BLaER1 treated with 17β-estradiol and CSF1 and Interleukin-3, amounts not matched to agents 10 nM and 100 nM (cell line): ENCODE results near the gene PDGFA.

Experiments used
- H3K27ac ChIP-seq, 11 experiments: shearing (Covaris generic); formaldehyde crosslinking; 2 replicates each; pipeline ENCODE4 v1.8.1; 2022
- H3K27me3 ChIP-seq, 11 experiments: shearing (Covaris generic); formaldehyde crosslinking; 2 replicates each; pipeline ENCODE4 v1.8.1; 2022
- H3K36me3 ChIP-seq, 11 experiments: shearing (Covaris generic); formaldehyde crosslinking; 2 replicates each; pipeline ENCODE4 v1.8.1; 2022
- H3K4me1 ChIP-seq, 10 experiments: shearing (Covaris generic); formaldehyde crosslinking; 2 replicates each; pipeline ENCODE4 v1.8.1; 2022
- H3K4me2 ChIP-seq, 11 experiments: shearing (Covaris generic); formaldehyde crosslinking; 2 replicates each; pipeline ENCODE4 v1.8.1; 2022
- H3K4me3 ChIP-seq, 10 experiments: shearing (Covaris generic); formaldehyde crosslinking; 2 replicates each; pipeline ENCODE4 v1.8.1; 2022
- H3K9ac ChIP-seq, 11 experiments: shearing (Covaris generic); formaldehyde crosslinking; 2 replicates each; pipeline ENCODE4 v1.8.1; 2022
- H3K9me3 ChIP-seq, 11 experiments: shearing (Covaris generic); formaldehyde crosslinking; replicated peaks in 1 of 11; 2 replicates each; pipeline ENCODE4 v1.8.1; 2022
- H4K20me1 ChIP-seq, 11 experiments: shearing (Covaris generic); formaldehyde crosslinking; 2 replicates each; pipeline ENCODE4 v1.8.1; 2022
- Cebpa-rat ChIP-seq, 11 experiments: shearing (Covaris generic); IDR thresholded peaks; 2 replicates each; pipeline ENCODE4 v1.8.1; 2022

Gene PDGFA

GRCh38 chr7:541661-542060 lies 22.0 kb upstream of the PDGFA start:
- H3K27me3 ChIP-seq: peaks cover 0 to 34% (median 10%) of the 10 kb centered on the region in 11 experiments; a peak in 15 of 22 replicates
- peak overlapping the region in 7 of 11 experiments; percentile 39 to 71 (median 49); a peak in 11 of 22 replicates for H3K27ac ChIP-seq
- no peak overlapping the region for H3K4me3 ChIP-seq
- TF ChIP-seq Cebpa-rat (IDR thresholded peaks at IDR 0.05): no peak
- peaks cover 35 to 66% (median 58%) of the 10 kb centered on the region in 10 experiments for H3K4me1 ChIP-seq
- peak overlapping the region in 2 of 11 experiments; percentile 22 to 41; a peak in 2 of 22 replicates for H3K9ac ChIP-seq
- H3K36me3 ChIP-seq: no peaks in the 10 kb centered on the region
- peak overlapping the region in 10 of 11 experiments; percentile 67 to 91 (median 77); a peak in 18 of 22 replicates for H3K4me2 ChIP-seq
- H4K20me1 ChIP-seq: peaks cover 0 to 12% (median 0%) of the 10 kb centered on the region in 11 experiments; a peak in 4 of 22 replicates
- H3K9me3 ChIP-seq: peaks cover 0 to 24% (median 11%) of the 10 kb centered on the region in 11 experiments; a peak in 11 of 22 replicates

- TF ChIP-seq Cebpa-rat (IDR thresholded peaks at IDR 0.05): no peak
- peaks cover 0 to 36% (median 10%) of the 10 kb centered on the region in 11 experiments; a peak in 15 of 22 replicates for H3K27me3 ChIP-seq
- H3K27ac ChIP-seq: peak overlapping the region in 8 of 11 experiments; percentile 48 to 84 (median 68); a peak in 15 of 22 replicates
- peaks cover 0 to 24% (median 11%) of the 10 kb centered on the region in 11 experiments; a peak in 11 of 22 replicates for H3K9me3 ChIP-seq
- H3K4me2 ChIP-seq: peak overlapping the region in 9 of 11 experiments; percentile 65 to 97 (median 84); a peak in 18 of 22 replicates
- no peaks in the 10 kb centered on the region for H3K36me3 ChIP-seq
- H3K9ac ChIP-seq: peak overlapping the region in 8 of 11 experiments; percentile 6 to 64 (median 47); a peak in 11 of 22 replicates
- no peak overlapping the region for H3K4me3 ChIP-seq
- peaks cover 0 to 12% (median 0%) of the 10 kb centered on the region in 11 experiments; a peak in 4 of 22 replicates for H4K20me1 ChIP-seq
- H3K4me1 ChIP-seq: peaks cover 35 to 73% (median 65%) of the 10 kb centered on the region in 10 experiments
These were observed 21.4 kb upstream of the PDGFA start for GRCh38 chr7:540997-541396.

GRCh38 chr7:540579-540978 lies 20.9 kb upstream of the PDGFA start:
- H3K4me1 ChIP-seq: peaks cover 35 to 75% (median 67%) of the 10 kb centered on the region in 10 experiments
- H3K4me2 ChIP-seq: peak overlapping the region in 10 of 11 experiments; percentile 48 to 97 (median 84); a peak in 18 of 22 replicates
- peak overlapping the region in 8 of 11 experiments; percentile 6 to 64 (median 49); a peak in 12 of 22 replicates for H3K9ac ChIP-seq
- H3K27ac ChIP-seq: peak overlapping the region in 8 of 11 experiments; percentile 48 to 84 (median 68); a peak in 16 of 22 replicates
- no peak for TF ChIP-seq Cebpa-rat (IDR thresholded peaks at IDR 0.05)
- H3K9me3 ChIP-seq: peaks cover 0 to 21% (median 9%) of the 10 kb centered on the region in 11 experiments; a peak in 11 of 22 replicates
- H4K20me1 ChIP-seq: peaks cover 0 to 12% (median 0%) of the 10 kb centered on the region in 11 experiments; a peak in 4 of 22 replicates
- H3K27me3 ChIP-seq: peaks cover 0 to 37% (median 10%) of the 10 kb centered on the region in 11 experiments; a peak in 15 of 22 replicates
- no peaks in the 10 kb centered on the region for H3K36me3 ChIP-seq
- no peak overlapping the region for H3K4me3 ChIP-seq

- TF ChIP-seq Cebpa-rat (IDR thresholded peaks at IDR 0.05): no peak
- peak overlapping the region in 9 of 11 experiments; percentile 4 to 84 (median 64); a peak in 16 of 22 replicates for H3K27ac ChIP-seq
- H3K9ac ChIP-seq: peak overlapping the region in 8 of 11 experiments; percentile 36 to 64 (median 49); a peak in 10 of 22 replicates
- no peak overlapping the region for H3K4me3 ChIP-seq
- H3K9me3 ChIP-seq: peaks cover 0 to 16% (median 5%) of the 10 kb centered on the region in 11 experiments; a peak in 9 of 22 replicates
- H3K4me1 ChIP-seq: peaks cover 35 to 75% (median 67%) of the 10 kb centered on the region in 10 experiments
- H4K20me1 ChIP-seq: peaks cover 0 to 12% (median 0%) of the 10 kb centered on the region in 11 experiments; a peak in 4 of 22 replicates
- peak overlapping the region in 10 of 11 experiments; percentile 48 to 97 (median 84); a peak in 20 of 22 replicates for H3K4me2 ChIP-seq
- H3K27me3 ChIP-seq: peaks cover 0 to 37% (median 10%) of the 10 kb centered on the region in 11 experiments; a peak in 15 of 22 replicates
- no peaks in the 10 kb centered on the region for H3K36me3 ChIP-seq
These were observed 20.2 kb upstream of the PDGFA start for GRCh38 chr7:539731-540411.

GRCh38 chr7:538764-539685 lies 19.4 kb upstream of the PDGFA start:
- peaks cover 0 to 37% (median 10%) of the 10 kb centered on the region in 11 experiments; a peak in 15 of 22 replicates for H3K27me3 ChIP-seq
- H4K20me1 ChIP-seq: peaks cover 0 to 12% (median 0%) of the 10 kb centered on the region in 11 experiments; a peak in 4 of 22 replicates
- H3K4me1 ChIP-seq: peaks cover 35 to 75% (median 67%) of the 10 kb centered on the region in 10 experiments
- H3K4me3 ChIP-seq: no peak overlapping the region; a peak in 1 of 20 replicates
- TF ChIP-seq Cebpa-rat (IDR thresholded peaks at IDR 0.05): no peak
- peak overlapping the region in 8 of 11 experiments; percentile 6 to 60 (median 27); a peak in 13 of 22 replicates for H3K27ac ChIP-seq
- H3K9ac ChIP-seq: peak overlapping the region in 10 of 11 experiments; percentile 20 to 65 (median 52); a peak in 17 of 22 replicates
- no peaks in the 10 kb centered on the region for H3K36me3 ChIP-seq
- H3K4me2 ChIP-seq: peak overlapping the region; percentile 61 to 97 (median 84)
- H3K9me3 ChIP-seq: peaks cover 0 to 16% (median 4%) of the 10 kb centered on the region in 11 experiments; a peak in 9 of 22 replicates

- TF ChIP-seq Cebpa-rat (IDR thresholded peaks at IDR 0.05): no peak
- H3K4me3 ChIP-seq: 0 out of 20 replicates have a peak overlapping the region, but pooled peaks of 1 of the 10 experiments have one; percentile 11
- peaks cover 0 to 16% (median 4%) of the 10 kb centered on the region in 11 experiments; a peak in 9 of 22 replicates for H3K9me3 ChIP-seq
- H3K9ac ChIP-seq: peak overlapping the region; percentile 6 to 65 (median 51); a peak in 12 of 22 replicates
- H4K20me1 ChIP-seq: peaks cover 0 to 9% (median 0%) of the 10 kb centered on the region in 11 experiments; a peak in 5 of 22 replicates
- H3K27me3 ChIP-seq: peaks cover 0 to 37% (median 10%) of the 10 kb centered on the region in 11 experiments; a peak in 15 of 22 replicates
- peaks cover 30 to 68% (median 61%) of the 10 kb centered on the region in 10 experiments for H3K4me1 ChIP-seq
- peak overlapping the region in 5 of 11 experiments; percentile 5 to 60 (median 58); a peak in 10 of 22 replicates for H3K27ac ChIP-seq
- no peaks in the 10 kb centered on the region for H3K36me3 ChIP-seq
- H3K4me2 ChIP-seq: peak overlapping the region; percentile 61 to 97 (median 84); a peak in 21 of 22 replicates
These were observed 18.4 kb upstream of the PDGFA start for GRCh38 chr7:537911-538634.

GRCh38 chr7:536231-536630 lies 16.6 kb upstream of the PDGFA start:
- 0 out of 22 replicates have a peak overlapping the region, but pooled peaks of 1 of the 11 experiments have one; percentile 29 for H3K9ac ChIP-seq
- no peaks in the 10 kb centered on the region for H3K36me3 ChIP-seq
- H3K4me2 ChIP-seq: peak overlapping the region in 9 of 11 experiments; percentile 18 to 69 (median 49); a peak in 16 of 22 replicates
- H4K20me1 ChIP-seq: peaks cover 0 to 14% (median 0%) of the 10 kb centered on the region in 11 experiments; a peak in 5 of 22 replicates
- H3K4me1 ChIP-seq: peaks cover 17 to 57% (median 51%) of the 10 kb centered on the region in 10 experiments
- TF ChIP-seq Cebpa-rat (IDR thresholded peaks at IDR 0.05): no peak
- H3K27ac ChIP-seq: no peak overlapping the region
- peaks cover 0 to 43% (median 10%) of the 10 kb centered on the region in 11 experiments; a peak in 15 of 22 replicates for H3K27me3 ChIP-seq
- peaks cover 0 to 13% (median 0%) of the 10 kb centered on the region in 11 experiments; a peak in 6 of 22 replicates for H3K9me3 ChIP-seq
- no peak overlapping the region for H3K4me3 ChIP-seq
